Stomach smooth muscle (tissue), 2 donors: Measurements from ENCODE around the gene VIPR2.

Experiments used
- H3K27ac ChIP-seq: one replicate; pipeline ENCODE4 v1.7.0; 2013; ENCODE audit warnings: mild to moderate bottlenecking, low read length, inconsistent platforms
- H3K27me3 ChIP-seq, 2 donors: one replicate each; pipeline ENCODE4 v1.7.0; 2013; ENCODE audit warnings: low read length in 2 of 2; ENCODE audit not compliant: insufficient read depth in 2 of 2, control insufficient read depth in 1 of 2
- H3K36me3 ChIP-seq, 2 donors: one replicate each; pipeline ENCODE4 v1.7.0; 2013; ENCODE audit warnings: low read length in 2 of 2; ENCODE audit not compliant: control insufficient read depth in 2 of 2, insufficient read depth in 2 of 2
- H3K4me1 ChIP-seq: one replicate; pipeline ENCODE4 v1.7.0; 2013; ENCODE audit warnings: low read length; ENCODE audit not compliant: control insufficient read depth, insufficient read depth
- H3K4me3 ChIP-seq, 2 donors: one replicate each; pipeline ENCODE4 v1.7.0; 2013; ENCODE audit warnings: low read length in 2 of 2
- H3K9ac ChIP-seq, 2 donors: one replicate each; pipeline ENCODE4 v1.7.0; 2013; ENCODE audit warnings: low read length in 2 of 2, mild to moderate bottlenecking in 1 of 2
- H3K9me3 ChIP-seq, 2 donors: one replicate each; pipeline ENCODE4 v1.7.0; 2013; ENCODE audit warnings: low read length in 2 of 2; ENCODE audit not compliant: control insufficient read depth in 2 of 2
- donor health status: healthy.
- donor health status: Pancreatic carcinoma.

VIPR2 gene

GRCh38 chr7:159113056-159113455 lies 31.6 kb downstream of the VIPR2 start:
- Histone ChIP-seq H3K9ac (no peak overlapping the region), H3K4me1 (peaks cover 20% of the 10 kb centered on the region), H3K9me3 (no peaks in the 10 kb centered on the region), H3K27me3 (peaks cover 2 to 13% of the 10 kb centered on the region in 2 donors), H3K27ac (no peak overlapping the region), H3K4me3 (no peak overlapping the region), H3K36me3 (no peaks in the 10 kb centered on the region)

- Histone ChIP-seq H3K36me3 (no peaks in the 10 kb centered on the region), H3K9ac (no peak overlapping the region), H3K4me1 (peaks cover 20% of the 10 kb centered on the region), H3K27me3 (peaks cover 2 to 13% of the 10 kb centered on the region in 2 donors), H3K4me3 (no peak overlapping the region), H3K9me3 (no peaks in the 10 kb centered on the region), H3K27ac (no peak overlapping the region)
These were observed 32.3 kb downstream of the VIPR2 start for GRCh38 chr7:159112136-159113011.

GRCh38 chr7:159109653-159110035 lies 35.0 kb downstream of the VIPR2 start:
- Histone ChIP-seq H3K27me3 (peaks cover 6 to 13% of the 10 kb centered on the region in 2 donors), H3K4me1 (peaks cover 14% of the 10 kb centered on the region), H3K36me3 (no peaks in the 10 kb centered on the region), H3K27ac (no peak overlapping the region), H3K9ac (no peak overlapping the region), H3K9me3 (no peaks in the 10 kb centered on the region), H3K4me3 (no peak overlapping the region)

GRCh38 chr7:159108941-159109652 lies 35.6 kb downstream of the VIPR2 start:
- H3K27me3 ChIP-seq, result peaks cover 6 to 11% of the 10 kb centered on the region in 2 donors
- no peaks in the 10 kb centered on the region for H3K9me3 ChIP-seq
- H3K27ac ChIP-seq, result no peak overlapping the region
- peaks cover 19% of the 10 kb centered on the region for H3K4me1 ChIP-seq
- no peak overlapping the region for H3K4me3 ChIP-seq
- no peaks in the 10 kb centered on the region for H3K36me3 ChIP-seq
- H3K9ac ChIP-seq, result no peak overlapping the region

GRCh38 chr7:159108491-159108890 lies 36.2 kb downstream of the VIPR2 start:
- no peak overlapping the region for H3K27ac ChIP-seq
- H3K27me3 ChIP-seq, result peaks cover 6 to 10% of the 10 kb centered on the region in 2 donors
- no peak overlapping the region for H3K4me3 ChIP-seq
- H3K36me3 ChIP-seq, result no peaks in the 10 kb centered on the region
- no peak overlapping the region for H3K9ac ChIP-seq
- H3K4me1 ChIP-seq, result peaks cover 22% of the 10 kb centered on the region
- H3K9me3 ChIP-seq, result no peaks in the 10 kb centered on the region

GRCh38 chr7:159107161-159107892 lies 37.3 kb downstream of the VIPR2 start:
- peaks cover 2 to 3% of the 10 kb centered on the region in 2 donors for H3K27me3 ChIP-seq
- H3K9ac ChIP-seq, result no peak overlapping the region
- H3K9me3 ChIP-seq, result no peaks in the 10 kb centered on the region
- no peak overlapping the region for H3K4me3 ChIP-seq
- no peak overlapping the region for H3K27ac ChIP-seq
- H3K4me1 ChIP-seq, result peaks cover 25% of the 10 kb centered on the region
- peaks cover 3% of the 10 kb centered on the region in 2 donors for H3K36me3 ChIP-seq

GRCh38 chr7:159105832-159106811 lies 38.5 kb downstream of the VIPR2 start:
- Histone ChIP-seq H3K9me3 (no peaks in the 10 kb centered on the region), H3K9ac (no peak overlapping the region), H3K27me3 (peaks cover 0 to 3% of the 10 kb centered on the region in 2 donors), H3K36me3 (peaks cover 3% of the 10 kb centered on the region in 2 donors), H3K27ac (no peak overlapping the region), H3K4me3 (no peak overlapping the region), H3K4me1 (peaks cover 25% of the 10 kb centered on the region)

GRCh38 chr7:159105066-159105780 lies 39.4 kb downstream of the VIPR2 start:
- Histone ChIP-seq H3K4me3 (no peak overlapping the region), H3K9ac (no peak overlapping the region), H3K36me3 (peaks cover 3% of the 10 kb centered on the region in 2 donors), H3K4me1 (peaks cover 25% of the 10 kb centered on the region), H3K27me3 (peaks cover 0 to 3% of the 10 kb centered on the region in 2 donors), H3K9me3 (no peaks in the 10 kb centered on the region), H3K27ac (no peak overlapping the region)

GRCh38 chr7:159104188-159104920 lies 40.3 kb downstream of the VIPR2 start:
- Histone ChIP-seq H3K27ac (peak overlapping the region; percentile 18), H3K27me3 (peaks cover 0 to 3% of the 10 kb centered on the region in 2 donors), H3K4me1 (peaks cover 29% of the 10 kb centered on the region), H3K36me3 (peaks cover 3% of the 10 kb centered on the region in 2 donors), H3K9ac (no peak overlapping the region), H3K9me3 (no peaks in the 10 kb centered on the region), H3K4me3 (no peak overlapping the region)
